ENCODE data around the gene PARD6B.

DNA sequence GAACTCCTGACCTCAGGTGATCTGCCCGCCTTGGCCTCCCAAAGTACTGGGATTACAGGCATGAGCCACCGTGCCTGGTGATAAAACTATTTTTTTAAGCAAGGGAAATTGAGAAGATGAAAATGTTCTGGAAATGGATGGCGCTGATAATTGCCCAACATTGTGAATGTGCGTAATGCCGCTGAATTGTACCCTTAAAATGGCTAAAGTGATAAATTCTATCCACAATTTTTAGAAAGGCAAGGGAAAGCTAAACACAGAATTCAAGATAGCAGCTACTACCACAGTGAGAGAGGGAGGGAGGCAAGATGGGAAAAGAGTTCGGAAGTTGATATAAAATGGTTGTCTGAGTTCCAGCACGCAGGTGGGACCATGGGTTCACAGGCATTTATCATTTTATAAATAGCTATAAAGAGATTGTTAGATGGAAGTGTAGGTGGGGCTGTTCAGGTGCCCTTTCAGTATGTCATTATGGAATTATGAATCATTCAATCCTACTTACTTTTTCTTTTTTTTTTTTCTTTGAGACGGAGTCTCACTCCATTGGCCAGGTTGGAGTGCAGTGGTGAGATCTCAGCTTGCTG is 48.3 kb upstream of the PARD6B start:
- no peak for TF ChIP-seq CTCF (IDR thresholded peaks at IDR 0.05)
- no peak for TF ChIP-seq POLR2A (IDR thresholded peaks at IDR 0.05)

Measured in prostate gland (tissue), 2 donors.